C4-2B (cell line): ENCODE data around the gene INPP5J.

ENCODE experiments used
- ZFX ChIP-seq: fragments of 450-650 bp; IDR thresholded peaks from 2 replicates; pipeline ENCODE4 v1.6.1; 2017
- TF ChIP-seq, protein P1 (sequence below): fragments of 450-650 bp; conservative IDR thresholded peaks from 2 replicates; pipeline ENCODE4 v1.5.1; 2017; ENCODE audit warnings: mild to moderate bottlenecking

DNA sequence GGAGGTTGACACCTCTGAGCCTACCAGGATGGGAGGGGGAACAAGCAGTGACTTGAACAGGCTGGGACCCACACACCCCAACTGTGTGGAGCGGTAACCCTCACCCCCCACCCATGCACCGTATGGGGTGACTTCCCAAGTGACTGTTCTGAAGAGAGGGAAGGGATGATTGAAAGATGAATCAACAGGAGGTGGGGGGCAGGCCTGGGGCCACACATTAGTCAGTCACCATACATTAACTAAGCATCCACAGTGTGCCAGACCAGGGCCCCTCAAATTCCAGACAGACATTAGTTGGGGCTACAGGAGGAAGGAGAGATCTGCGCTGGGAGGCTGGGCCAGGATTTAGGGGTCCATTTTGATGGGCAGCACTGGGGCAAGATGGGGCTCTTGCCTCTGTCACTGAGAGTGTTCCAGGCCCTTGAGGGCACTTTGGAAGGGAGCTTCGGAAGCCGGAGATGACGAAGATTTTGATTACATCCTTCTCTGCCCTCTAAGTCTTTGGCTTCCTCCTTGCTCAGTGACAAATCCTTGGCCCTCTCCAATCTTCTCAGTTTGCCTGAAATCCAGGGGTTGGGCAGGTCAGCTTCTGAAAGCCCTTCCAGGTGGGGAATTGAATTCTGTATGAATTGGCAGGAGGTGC is 40.7 kb upstream of the INPP5J start:
- TF ChIP-seq, protein P1, sequence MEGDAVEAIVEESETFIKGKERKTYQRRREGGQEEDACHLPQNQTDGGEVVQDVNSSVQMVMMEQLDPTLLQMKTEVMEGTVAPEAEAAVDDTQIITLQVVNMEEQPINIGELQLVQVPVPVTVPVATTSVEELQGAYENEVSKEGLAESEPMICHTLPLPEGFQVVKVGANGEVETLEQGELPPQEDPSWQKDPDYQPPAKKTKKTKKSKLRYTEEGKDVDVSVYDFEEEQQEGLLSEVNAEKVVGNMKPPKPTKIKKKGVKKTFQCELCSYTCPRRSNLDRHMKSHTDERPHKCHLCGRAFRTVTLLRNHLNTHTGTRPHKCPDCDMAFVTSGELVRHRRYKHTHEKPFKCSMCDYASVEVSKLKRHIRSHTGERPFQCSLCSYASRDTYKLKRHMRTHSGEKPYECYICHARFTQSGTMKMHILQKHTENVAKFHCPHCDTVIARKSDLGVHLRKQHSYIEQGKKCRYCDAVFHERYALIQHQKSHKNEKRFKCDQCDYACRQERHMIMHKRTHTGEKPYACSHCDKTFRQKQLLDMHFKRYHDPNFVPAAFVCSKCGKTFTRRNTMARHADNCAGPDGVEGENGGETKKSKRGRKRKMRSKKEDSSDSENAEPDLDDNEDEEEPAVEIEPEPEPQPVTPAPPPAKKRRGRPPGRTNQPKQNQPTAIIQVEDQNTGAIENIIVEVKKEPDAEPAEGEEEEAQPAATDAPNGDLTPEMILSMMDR: no peak
- TF ChIP-seq ZFX: no peak
